ENCODE results near the gene IYD.
"Not testable (repeated sequence)": the region's sequence is repeated elsewhere in the genome, so short reads cannot be mapped to it uniquely, and the experiment has no call there.

IYD gene

GRCh38 chr6:150352321-150353296, 16.2 kb upstream of the IYD start:
- DNase-seq (ENCODE audit: low spot score) (no peak), FAIRE-seq (no peak)

- no peak for FAIRE-seq
- no peak for DNase-seq (ENCODE audit: low spot score)
Measured at GRCh38 chr6:150353445-150353844, 15.4 kb upstream of the IYD start.

DNA sequence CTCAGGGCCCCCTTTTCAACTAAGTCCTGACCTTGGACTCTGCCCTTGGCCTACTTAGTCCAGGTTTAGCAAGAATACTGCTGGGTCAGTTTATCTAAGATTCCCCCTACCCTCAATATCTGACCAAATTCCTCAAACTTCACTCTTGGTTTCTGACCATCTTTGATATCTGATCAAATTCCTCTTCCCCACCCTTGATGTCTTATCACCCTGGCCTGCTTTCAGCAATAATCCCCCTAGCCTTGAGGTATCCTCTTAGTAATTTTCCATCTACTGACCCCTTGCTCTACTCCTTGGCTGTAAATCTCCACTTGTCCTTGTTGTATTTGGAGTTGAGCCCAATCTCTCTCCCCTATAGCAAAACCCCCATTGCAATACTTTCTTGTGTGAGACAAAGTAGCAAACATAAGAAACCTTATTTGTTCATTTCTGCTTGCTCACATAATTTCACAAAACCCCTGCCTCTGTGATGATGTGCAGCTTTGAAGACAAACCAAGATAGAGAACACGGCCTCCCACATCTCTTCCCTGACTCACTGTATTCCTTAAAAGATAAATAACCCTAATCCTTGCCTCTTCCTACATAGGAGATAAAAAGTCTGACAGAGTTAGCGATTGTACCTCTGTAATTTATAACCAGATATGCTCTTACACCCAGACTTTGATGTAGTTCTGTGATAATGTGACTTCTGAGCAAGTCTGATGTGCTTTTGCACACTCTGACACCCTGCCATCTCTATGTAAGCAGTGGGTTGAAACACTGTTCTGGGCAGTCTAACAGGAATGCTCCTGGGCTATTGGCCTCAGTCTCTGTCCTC, 13.8 kb upstream of the IYD start:
- FAIRE-seq (no peak), DNase-seq (ENCODE audit: low spot score) (no peak)

DNA sequence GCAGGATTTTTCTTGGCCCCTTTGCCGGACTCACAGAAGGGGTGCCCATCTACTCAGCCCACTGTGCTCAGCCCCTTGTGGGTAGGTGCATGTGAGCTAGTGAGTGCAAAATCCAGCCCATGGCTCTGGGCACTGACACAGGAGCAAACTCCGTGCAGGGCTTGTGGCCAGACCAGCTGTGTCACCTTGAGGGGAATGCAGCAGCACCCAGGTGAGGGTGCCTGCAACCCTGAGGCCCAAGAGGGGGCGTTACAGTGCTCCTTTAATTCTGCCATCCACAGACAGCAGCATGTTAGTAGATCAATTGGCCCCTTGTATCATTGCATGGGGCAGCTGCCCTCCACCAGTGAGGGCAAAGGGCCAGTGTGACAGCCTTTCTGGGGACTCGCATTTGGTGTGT, 12.9 kb upstream of the IYD start:
- DNase-seq (ENCODE audit: low spot score) = no peak
- FAIRE-seq = no peak

GRCh38 chr6:150361876-150362275, 6.9 kb upstream of the IYD start:
- no peak for DNase-seq (ENCODE audit: low spot score)
- FAIRE-seq = no peak

- FAIRE-seq (no peak), DNase-seq (ENCODE audit: low spot score) (no peak)
Measured at GRCh38 chr6:150363733-150364132, 5.1 kb upstream of the IYD start.

- no peak for FAIRE-seq
- DNase-seq (ENCODE audit: low spot score) = no peak
Measured at GRCh38 chr6:150366118-150366778, 2.6 kb upstream of the IYD start.

DNA sequence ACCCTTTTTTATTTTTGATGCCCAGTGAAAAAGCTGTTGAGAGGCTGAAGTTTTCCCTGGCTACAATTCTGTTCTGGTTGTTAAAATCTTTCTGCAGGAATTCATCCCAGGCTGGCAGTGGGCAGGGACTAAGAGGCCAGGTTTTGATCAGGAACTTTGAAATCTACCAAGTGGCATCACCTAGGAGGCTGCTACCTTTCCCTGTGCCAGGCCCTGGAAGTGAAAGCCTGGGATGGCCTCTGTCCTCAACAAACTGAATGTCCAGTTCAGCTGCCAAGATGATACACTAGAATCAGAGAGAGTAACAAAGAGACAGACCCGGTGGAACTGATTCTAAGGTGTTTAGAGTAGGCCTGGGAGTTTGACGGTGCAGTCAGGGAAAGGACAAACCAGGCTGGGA, 596 bp downstream of the IYD start:
- no peak for FAIRE-seq
- DNase-seq (ENCODE audit: low spot score) = no peak

- FAIRE-seq = no peak
- DNase-seq (ENCODE audit: low spot score) = no peak
Measured at GRCh38 chr6:150370112-150370511, 1.3 kb downstream of the IYD start.

- DNase-seq (ENCODE audit: low spot score) = no peak
- FAIRE-seq = no peak
Measured at GRCh38 chr6:150371356-150371755, 2.5 kb downstream of the IYD start.

GRCh38 chr6:150372051-150372450, 3.2 kb downstream of the IYD start:
- FAIRE-seq (no peak), DNase-seq (ENCODE audit: low spot score) (no peak)

- FAIRE-seq (no peak), DNase-seq (ENCODE audit: low spot score) (no peak)
Measured at GRCh38 chr6:150373260-150373701, 4.5 kb downstream of the IYD start.

DNA sequence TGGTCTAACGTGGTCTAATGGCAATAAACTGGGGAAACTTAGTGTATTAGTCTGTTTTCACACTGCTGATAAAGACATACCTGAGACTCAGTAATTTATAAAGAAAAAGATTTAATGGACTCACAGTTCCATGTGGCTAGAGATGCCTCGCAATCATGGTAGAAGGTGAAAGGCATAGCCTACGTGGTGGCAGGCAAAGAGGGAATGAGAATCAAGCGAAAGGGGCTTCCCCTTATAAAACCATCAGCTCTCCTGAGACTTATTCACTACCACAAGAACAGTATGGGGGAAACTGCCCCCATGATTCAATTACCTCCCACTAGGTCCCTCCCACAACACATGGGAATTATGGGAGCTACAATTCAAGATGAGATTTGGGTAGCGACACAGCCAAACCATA, 5.5 kb downstream of the IYD start:
- not testable (repeated sequence) for FAIRE-seq; DNase-seq (ENCODE audit: low spot score)

- FAIRE-seq = no peak
- DNase-seq (ENCODE audit: low spot score) = peak; percentile 19
Measured at GRCh38 chr6:150377211-150377781, 8.5 kb downstream of the IYD start.

DNA sequence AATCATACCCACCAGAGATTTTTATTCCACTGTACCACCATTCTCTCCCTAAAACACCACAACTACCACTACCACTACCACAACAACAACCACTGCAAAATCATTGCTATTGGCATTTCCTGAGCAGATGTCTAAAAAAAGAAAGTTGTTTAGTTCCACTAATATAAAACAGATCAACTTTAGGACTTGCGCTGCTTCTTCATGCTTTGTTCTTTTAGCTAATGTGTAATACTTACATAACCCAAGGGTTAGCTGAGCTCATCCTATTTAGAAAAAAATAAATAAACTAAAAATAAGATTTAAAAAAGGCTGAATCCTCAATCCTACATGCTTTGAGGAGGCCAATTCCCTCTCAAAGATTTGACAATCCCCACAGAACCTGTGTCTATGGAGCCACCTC, 11.4 kb downstream of the IYD start:
- FAIRE-seq (no peak), DNase-seq (ENCODE audit: low spot score) (no peak)

DNA sequence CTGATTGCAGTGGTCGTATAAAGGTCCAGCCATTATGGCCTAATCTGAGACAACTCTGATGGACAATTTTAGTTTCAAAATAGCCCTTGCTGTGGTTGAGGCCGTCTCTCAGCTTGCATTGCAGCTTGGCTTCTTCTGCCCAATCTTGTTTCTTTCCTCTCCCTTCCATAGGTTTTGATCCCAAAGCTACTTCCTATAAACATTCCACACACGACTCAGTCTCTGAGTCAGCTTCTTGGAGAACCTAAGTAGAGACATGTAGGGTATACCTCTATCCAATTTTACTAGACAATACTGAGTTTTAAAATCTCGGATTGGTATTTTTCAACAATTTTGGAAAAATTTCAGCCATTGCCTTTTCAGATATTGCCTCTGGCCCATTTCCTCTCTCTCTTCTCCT, 13.4 kb downstream of the IYD start:
- FAIRE-seq = no peak

GRCh38 chr6:150391414-150391813, 22.6 kb downstream of the IYD start:
- DNase-seq (ENCODE audit: low spot score) (no peak), FAIRE-seq (no peak)

More for the DNA sequence above, 13.4 kb downstream of the IYD start:
- DNase-seq (ENCODE audit: low spot score) = no peak

DNA sequence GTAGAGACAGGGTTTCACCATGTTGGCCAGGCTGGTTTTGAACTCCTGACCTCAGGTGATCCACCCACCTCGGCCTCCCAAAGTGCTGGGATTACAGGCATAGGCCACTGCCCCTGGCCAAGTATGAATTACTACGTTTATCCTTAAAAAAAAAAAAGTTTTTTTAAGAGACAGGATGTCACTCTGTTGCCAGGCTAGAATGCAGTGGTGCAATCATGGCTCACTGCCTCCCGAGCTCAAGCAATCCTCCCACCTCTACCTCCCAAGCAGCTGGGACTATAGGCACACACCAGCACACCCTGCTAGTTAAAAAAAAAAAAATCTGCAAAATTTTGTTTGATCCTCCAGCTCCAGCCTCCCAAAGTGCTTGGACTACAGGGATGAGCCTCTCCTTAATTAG, 23.1 kb downstream of the IYD start:
- FAIRE-seq = no peak
- DNase-seq (ENCODE audit: low spot score) = no peak

DNA sequence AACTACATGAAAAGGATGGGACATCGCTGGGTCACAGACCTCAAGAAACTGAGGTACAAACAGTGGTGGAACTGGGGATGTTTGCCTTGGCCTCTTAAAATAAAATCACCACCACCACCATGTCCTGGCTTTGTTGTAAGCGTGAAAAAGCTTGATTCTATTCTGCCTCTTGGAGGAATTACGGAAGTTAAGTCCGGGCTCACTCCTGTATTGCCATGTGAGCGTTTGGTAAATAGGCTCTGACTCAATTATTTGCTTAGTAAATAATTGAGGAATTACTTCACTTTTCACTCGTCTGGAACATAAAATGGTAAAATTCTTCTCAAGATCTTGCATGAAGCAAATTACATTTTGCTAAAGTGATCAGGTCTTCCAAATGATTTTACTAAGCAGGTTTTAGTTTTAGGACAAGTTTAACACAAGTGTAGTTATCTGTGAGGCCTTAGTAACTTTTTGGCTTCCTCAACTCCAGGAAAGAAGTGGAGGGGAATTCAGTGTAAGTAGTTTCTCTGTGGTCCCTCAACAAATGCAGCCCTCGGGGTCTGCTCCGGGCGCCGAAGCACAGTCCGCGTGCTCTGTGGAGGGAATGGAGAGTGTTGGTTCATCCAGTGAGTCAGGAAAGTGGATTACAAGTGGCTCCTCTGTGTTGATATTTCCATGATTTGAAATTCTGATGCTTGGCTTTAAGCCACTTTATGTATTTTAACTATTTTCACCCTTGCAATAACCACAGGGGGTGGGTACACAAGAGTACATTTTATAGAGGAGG, 23.8 kb downstream of the IYD start:
- FAIRE-seq = no peak
- DNase-seq (ENCODE audit: low spot score) = no peak

DNA sequence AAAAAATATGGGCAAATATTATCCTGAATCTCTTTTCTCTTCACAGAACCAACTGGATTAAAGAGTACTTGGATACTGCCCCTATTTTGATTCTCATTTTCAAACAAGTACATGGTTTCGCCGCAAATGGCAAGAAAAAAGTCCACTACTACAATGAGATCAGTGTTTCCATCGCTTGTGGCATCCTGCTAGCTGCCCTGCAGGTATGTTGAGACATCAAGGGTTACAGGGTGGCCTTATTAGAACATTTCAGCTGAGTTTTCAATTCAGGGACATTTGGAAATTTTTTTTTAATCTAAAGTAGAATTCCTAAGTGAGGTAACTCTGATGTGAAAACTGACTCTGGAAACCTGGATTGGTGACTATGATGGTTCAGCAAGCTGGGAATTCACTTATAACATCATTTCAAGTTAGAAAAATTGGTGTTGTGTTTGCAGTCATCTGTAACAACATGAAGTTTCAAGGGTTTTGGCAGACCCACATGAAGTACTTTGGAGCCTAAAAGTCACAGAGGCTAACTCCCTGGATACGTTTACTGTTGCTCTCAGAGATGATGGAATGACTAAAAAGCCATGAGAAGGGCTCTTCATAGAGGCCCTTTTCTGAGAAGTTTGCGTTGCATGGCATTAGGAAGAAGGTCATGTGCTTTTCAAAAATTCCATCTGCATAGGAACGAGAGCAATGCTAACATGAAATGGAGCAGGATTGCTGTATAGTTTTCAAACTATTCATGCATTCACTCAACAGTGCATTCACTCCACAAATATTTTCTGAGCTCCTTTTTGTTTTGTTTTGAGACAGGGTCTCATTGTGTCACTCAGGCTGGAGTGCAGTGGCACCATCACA, 25.5 kb downstream of the IYD start:
- FAIRE-seq = no peak
- no peak for DNase-seq (ENCODE audit: low spot score)
